DND-41 (cell line): ENCODE measurements around the gene SMOC2.

ENCODE experiments used
- ATAC-seq: fragments of 200-7000 bp; cut with Tn5 transposase; 3 replicates; pipeline ENCODE4 v1.9.1; 2021; ENCODE audit warnings: low read depth; ENCODE audit not compliant: insufficient read depth
- DNase-seq: peaks from one replicate; pipeline ENCODE4 v3.0.0-alpha.2; 2020
- H2AFZ ChIP-seq: 2 replicates; pipeline ENCODE4 v1.6.0; 2012; ENCODE audit warnings: low read depth, low read length
- H3K27ac ChIP-seq: 2 replicates; pipeline ENCODE4 v1.5.1; 2012; ENCODE audit warnings: low read length, inconsistent platforms
- H3K27me3 ChIP-seq: fragments of 200-600 bp; sonication (generic); 2 replicates; pipeline ENCODE4 v1.6.0; 2012; ENCODE audit warnings: low read length, mild to moderate bottlenecking, inconsistent platforms; ENCODE audit not compliant: insufficient read depth, poor library complexity
- H3K36me3 ChIP-seq: 2 replicates; pipeline ENCODE4 v1.5.1; 2012; ENCODE audit warnings: low read length, inconsistent platforms; ENCODE audit not compliant: insufficient read depth
- H3K4me1 ChIP-seq: 2 replicates; pipeline ENCODE4 v1.5.1; 2012; ENCODE audit warnings: mild to moderate bottlenecking, low read length; ENCODE audit not compliant: insufficient read depth
- H3K4me2 ChIP-seq: 2 replicates; pipeline ENCODE4 v1.6.0; 2012; ENCODE audit warnings: mild to moderate bottlenecking, moderate library complexity, low read length, inconsistent platforms; ENCODE audit not compliant: insufficient read depth
- H3K4me3 ChIP-seq, 2 experiments: fragments of 200-600 bp in 1 of 2; shearing (Covaris generic) in 1 of 2; 2 replicates each; pipeline ENCODE4 v1.5.1; 2012 to 2016; ENCODE audit warnings: inconsistent platforms in 2 of 2, low read length in 2 of 2, mild to moderate bottlenecking in 2 of 2, low read depth in 1 of 2, moderate library complexity in 1 of 2
- H3K79me2 ChIP-seq: 2 replicates; pipeline ENCODE4 v1.6.0; 2012; ENCODE audit warnings: low read length, inconsistent platforms; ENCODE audit not compliant: insufficient read depth
- H3K9ac ChIP-seq: 2 replicates; pipeline ENCODE4 v1.6.0; 2012; ENCODE audit warnings: low read depth, mild to moderate bottlenecking, inconsistent platforms, low read length, moderate library complexity
- H3K9me3 ChIP-seq: 2 replicates; pipeline ENCODE4 v1.5.1; 2012; ENCODE audit warnings: low read length, moderate library complexity, mild to moderate bottlenecking, inconsistent platforms; ENCODE audit not compliant: insufficient read depth, severe bottlenecking
- H4K20me1 ChIP-seq: 2 replicates; pipeline ENCODE4 v1.6.0; 2012; ENCODE audit warnings: low read length; ENCODE audit not compliant: insufficient read depth
- CTCF ChIP-seq: IDR thresholded peaks from 2 replicates; pipeline ENCODE4 v1.5.1; 2012; ENCODE audit warnings: borderline replicate concordance, low read length, moderate library complexity, mild to moderate bottlenecking; ENCODE audit not compliant: poor library complexity, severe bottlenecking; ENCODE audit errors: extremely low read depth
- EZH2 ChIP-seq: IDR thresholded peaks from 3 replicates; pipeline ENCODE4 v1.6.1; 2012; ENCODE audit warnings: borderline replicate concordance, low read depth, mild to moderate bottlenecking, moderate library complexity, low read length, inconsistent platforms; ENCODE audit not compliant: severe bottlenecking

SMOC2 gene

GRCh38 chr6:168619560-168620314, 178.8 kb downstream of the SMOC2 start:
- no peak overlapping the region for H3K4me3 ChIP-seq
- no peak for ATAC-seq
- no peak overlapping the region for H3K27ac ChIP-seq
- H4K20me1 ChIP-seq: no peaks in the 10 kb centered on the region
- peaks cover 21% of the 10 kb centered on the region for H3K9me3 ChIP-seq
- H3K4me1 ChIP-seq: no peaks in the 10 kb centered on the region
- DNase-seq: no peak
- H3K4me2 ChIP-seq: no peak overlapping the region
- H3K27me3 ChIP-seq: no peaks in the 10 kb centered on the region
- H3K9ac ChIP-seq: no peak overlapping the region
- TF ChIP-seq CTCF: no peak
- TF ChIP-seq EZH2: no peak
- H3K36me3 ChIP-seq: no peaks in the 10 kb centered on the region
- no peaks in the 10 kb centered on the region for H3K79me2 ChIP-seq
- no peak overlapping the region for H2AFZ ChIP-seq

GRCh38 chr6:168620578-168620977, 179.6 kb downstream of the SMOC2 start:
- no peak for TF ChIP-seq CTCF
- no peak for TF ChIP-seq EZH2
- H3K4me1 ChIP-seq: no peaks in the 10 kb centered on the region
- no peaks in the 10 kb centered on the region for H3K79me2 ChIP-seq
- H3K4me2 ChIP-seq: no peak overlapping the region
- no peak overlapping the region for H3K4me3 ChIP-seq
- no peak overlapping the region for H2AFZ ChIP-seq
- no peak overlapping the region for H3K9ac ChIP-seq
- H3K27ac ChIP-seq: no peak overlapping the region
- H4K20me1 ChIP-seq: no peaks in the 10 kb centered on the region
- DNase-seq: no peak
- no peaks in the 10 kb centered on the region for H3K27me3 ChIP-seq
- H3K36me3 ChIP-seq: no peaks in the 10 kb centered on the region
- ATAC-seq: no peak
- peaks cover 17% of the 10 kb centered on the region for H3K9me3 ChIP-seq

GRCh38 chr6:168623736-168624135, 182.8 kb downstream of the SMOC2 start:
- Histone ChIP-seq H3K27ac (no peak overlapping the region), H3K4me1 (no peaks in the 10 kb centered on the region), H3K4me2 (no peak overlapping the region), H3K27me3 (no peaks in the 10 kb centered on the region), H2AFZ (no peak overlapping the region), H3K4me3 (no peak overlapping the region), H3K9me3 (peaks cover 12% of the 10 kb centered on the region), H3K79me2 (no peaks in the 10 kb centered on the region), H3K36me3 (no peaks in the 10 kb centered on the region), H3K9ac (no peak overlapping the region), H4K20me1 (no peaks in the 10 kb centered on the region)
- TF ChIP-seq EZH2 (no peak), CTCF (no peak)
- ATAC-seq (no peak), DNase-seq (no peak)

- H3K4me2 ChIP-seq: no peak overlapping the region
- DNase-seq: no peak
- H3K79me2 ChIP-seq: no peaks in the 10 kb centered on the region
- H3K9ac ChIP-seq: no peak overlapping the region
- no peaks in the 10 kb centered on the region for H3K27me3 ChIP-seq
- peaks cover 12% of the 10 kb centered on the region for H3K9me3 ChIP-seq
- no peak overlapping the region for H3K27ac ChIP-seq
- TF ChIP-seq EZH2 (no peak), CTCF (no peak)
- no peak overlapping the region for H3K4me3 ChIP-seq
- no peaks in the 10 kb centered on the region for H4K20me1 ChIP-seq
- H3K4me1 ChIP-seq: no peaks in the 10 kb centered on the region
- no peak overlapping the region for H2AFZ ChIP-seq
- no peaks in the 10 kb centered on the region for H3K36me3 ChIP-seq
- ATAC-seq: no peak
Observed at GRCh38 chr6:168624540-168624939, 183.6 kb downstream of the SMOC2 start.
